HG03442 (cell line): ENCODE results near the gene AHNAK.

ENCODE experiments used
- ATAC-seq: cut with Tn5 transposase; IDR thresholded peaks from one replicate; pipeline ENCODE4 v1.9.1; 2021; ENCODE audit warnings: mild to moderate bottlenecking, moderate library complexity; ENCODE audit not compliant: unreplicated experiment

AHNAK gene

DNA sequence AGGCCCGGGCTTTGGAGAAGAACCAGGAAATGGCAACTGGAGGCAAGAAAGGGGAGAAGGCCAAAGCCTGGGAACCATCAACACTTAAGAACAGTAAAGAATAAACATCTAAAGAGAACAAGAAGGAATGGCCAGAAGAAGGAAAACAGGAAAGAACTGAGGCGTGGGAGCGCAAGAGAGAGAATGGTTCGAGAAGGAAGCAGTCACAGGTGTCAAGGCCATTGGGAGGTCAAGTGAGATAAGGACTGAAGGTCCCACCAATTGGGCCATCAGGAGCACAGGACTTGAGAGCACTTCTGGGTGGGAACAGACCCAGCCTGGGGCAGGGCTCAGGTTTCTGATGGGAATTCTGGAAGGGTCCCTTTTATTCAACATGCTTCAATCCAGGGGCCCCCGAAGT is 128.5 kb downstream of the AHNAK start:
- ATAC-seq = no peak

DNA sequence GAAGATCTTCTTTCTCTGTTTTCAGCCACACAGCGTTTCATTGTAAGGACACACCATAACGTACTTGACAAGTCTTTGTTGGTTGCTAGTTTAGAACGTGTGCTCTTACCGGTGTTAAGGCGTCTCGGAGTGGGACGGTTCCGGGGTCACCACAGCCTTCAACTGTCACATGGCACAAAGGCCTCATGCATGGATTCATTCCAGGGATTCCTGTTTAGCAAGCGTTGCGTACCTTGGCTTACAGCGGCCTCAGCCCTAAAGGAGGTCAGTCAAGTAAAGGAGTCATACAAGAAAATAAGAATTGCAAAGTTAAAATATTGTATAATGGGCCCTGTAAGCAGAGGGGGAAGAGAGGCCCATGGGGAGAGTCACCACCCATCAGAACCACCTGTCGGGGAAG is 130.0 kb downstream of the AHNAK start:
- no peak for ATAC-seq

DNA sequence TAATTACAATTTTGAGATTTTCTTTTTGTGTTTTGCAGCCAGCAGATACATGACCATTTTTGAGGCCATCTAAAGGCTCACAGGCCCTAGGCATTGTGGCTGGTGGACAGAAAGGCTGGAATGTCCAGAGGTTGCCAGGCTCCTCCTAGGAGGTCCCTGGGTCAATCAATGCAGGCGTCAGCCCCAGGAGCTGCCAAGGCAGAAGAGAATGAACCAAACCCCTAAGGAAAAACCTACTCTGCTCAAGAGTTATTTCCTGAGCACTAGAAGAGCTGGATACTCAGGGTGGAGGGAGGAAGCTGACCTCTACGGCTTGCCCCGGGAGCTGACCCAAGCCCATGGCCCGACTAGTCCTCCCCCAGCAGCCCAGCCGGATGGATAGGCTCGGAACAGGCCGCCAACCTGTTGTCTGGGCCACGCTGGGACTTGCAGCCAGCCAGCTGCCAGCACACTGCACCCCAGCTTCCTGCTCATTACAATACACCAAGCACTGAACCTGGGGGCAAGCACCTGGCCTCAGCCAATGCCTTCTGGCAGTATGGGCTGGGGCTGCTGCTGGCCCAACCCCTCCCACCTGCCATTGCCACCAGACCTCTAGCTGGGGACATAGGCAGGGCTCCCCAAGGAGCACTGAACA is 133.4 kb downstream of the AHNAK start:
- no peak for ATAC-seq

DNA sequence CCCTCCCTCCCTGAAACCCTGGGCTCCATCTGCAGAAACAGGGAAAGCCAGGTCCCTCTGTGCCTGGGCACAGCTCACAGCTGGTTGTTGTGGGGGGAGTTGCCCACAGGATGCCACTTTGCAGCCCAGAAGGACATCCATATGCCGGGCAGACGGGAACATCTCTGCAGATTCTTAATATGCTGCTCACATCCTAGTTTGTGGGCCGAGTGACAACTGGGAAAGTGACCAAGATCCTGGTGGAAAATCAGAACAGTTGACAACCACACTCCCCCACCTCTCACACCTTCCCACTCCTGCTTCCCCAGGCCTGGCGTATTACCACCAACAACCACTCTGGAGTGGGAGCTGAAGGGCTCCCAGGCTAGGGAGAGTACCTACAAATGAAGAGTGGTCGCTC is 135.1 kb downstream of the AHNAK start:
- ATAC-seq = no peak

DNA sequence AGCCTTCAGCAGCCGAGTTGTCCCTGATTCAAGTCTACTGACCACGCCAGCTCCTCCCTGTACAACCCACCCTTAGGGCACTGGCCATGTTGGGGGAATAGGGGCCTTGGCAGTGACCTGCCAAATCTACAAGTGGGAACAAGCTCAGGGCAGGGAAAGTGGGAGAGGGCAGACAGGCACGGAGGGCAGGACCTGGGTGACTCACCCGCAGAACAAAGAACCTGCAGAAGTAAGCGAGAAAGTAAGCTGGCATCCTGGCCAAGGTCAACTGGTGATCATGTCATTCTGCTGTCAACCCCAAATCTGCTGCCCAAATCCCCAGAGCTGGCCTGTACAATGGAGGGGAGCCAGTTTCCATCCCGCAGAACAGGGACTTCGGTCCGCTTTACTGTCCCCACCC is 135.6 kb downstream of the AHNAK start:
- no peak for ATAC-seq

DNA sequence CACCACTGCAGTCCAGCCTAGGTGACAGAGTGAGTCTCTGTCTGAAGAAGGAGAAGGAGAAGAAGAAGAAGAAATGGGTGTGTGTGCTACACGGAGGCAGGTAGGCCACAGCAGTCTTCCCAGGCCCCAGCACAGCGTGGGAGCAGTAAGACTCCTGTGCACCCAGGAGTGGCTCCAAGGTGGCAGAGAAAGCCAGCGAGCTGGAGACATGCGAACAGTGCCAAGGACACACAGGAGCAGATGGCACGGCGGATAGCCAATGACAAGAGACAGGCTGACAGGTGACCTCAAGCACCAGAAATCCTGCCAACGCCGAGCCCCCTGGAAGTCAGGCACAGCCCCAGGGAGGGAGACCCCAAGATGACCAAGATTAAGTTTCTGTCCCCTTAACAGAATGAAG is 136.8 kb downstream of the AHNAK start:
- ATAC-seq = no peak

DNA sequence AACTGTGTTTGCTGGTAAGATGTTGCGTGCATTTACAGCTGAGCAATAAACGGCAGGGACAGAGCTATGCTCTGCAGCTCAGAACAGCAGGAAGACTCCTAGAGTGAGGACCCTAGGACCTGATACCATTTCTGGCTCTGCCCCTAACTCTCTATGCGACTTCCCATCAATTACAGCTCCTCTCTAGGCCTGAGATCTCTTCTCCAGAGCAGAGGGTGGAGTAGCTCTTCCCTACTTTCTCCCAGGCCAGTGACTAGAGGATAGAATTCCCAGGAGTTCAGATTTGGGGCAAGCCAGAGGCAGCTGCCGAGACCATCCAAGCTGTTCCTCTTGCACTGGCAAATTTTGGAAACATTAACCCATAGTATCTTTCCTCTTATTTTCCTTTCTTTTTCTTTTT is 140.6 kb downstream of the AHNAK start:
- no peak for ATAC-seq

DNA sequence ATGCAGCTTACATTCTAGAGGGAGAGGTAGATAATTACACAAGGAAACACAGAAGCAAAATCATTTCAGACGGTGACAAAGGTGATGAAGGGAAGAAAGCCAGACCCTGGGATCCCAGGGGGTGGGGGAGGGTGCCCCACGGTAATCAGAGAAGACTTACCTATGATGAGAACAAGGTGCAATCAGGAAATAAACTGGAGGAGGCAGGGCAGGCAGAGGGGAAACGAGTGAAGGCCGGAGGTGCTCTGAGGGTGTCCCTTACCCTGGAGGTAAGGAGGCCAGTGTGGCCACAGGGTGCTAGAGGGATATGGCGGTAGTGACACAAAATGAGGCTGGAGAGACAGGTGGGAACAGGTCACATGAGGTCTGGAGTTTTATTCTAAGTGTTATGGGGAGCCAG is 141.7 kb downstream of the AHNAK start:
- ATAC-seq = no peak

DNA sequence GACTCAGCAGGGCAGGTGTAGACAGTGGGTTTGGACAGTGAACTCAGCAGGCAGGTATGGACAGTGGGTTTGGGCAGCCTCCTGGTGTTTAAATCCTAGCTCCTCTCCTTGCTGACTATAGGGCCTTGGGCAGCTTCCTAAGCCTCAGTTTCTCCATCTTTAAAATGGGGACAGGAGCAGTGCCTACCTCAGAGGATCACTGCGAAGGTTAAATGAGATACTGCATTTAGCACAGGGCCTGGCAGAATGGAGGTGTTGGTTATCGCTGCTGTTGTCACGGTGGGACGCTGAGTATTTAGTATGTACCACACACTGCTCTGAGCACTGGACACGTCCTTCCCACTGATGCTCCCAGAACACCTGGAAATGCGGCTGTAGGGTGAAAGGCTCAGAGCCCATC is 142.2 kb downstream of the AHNAK start:
- no peak for ATAC-seq

DNA sequence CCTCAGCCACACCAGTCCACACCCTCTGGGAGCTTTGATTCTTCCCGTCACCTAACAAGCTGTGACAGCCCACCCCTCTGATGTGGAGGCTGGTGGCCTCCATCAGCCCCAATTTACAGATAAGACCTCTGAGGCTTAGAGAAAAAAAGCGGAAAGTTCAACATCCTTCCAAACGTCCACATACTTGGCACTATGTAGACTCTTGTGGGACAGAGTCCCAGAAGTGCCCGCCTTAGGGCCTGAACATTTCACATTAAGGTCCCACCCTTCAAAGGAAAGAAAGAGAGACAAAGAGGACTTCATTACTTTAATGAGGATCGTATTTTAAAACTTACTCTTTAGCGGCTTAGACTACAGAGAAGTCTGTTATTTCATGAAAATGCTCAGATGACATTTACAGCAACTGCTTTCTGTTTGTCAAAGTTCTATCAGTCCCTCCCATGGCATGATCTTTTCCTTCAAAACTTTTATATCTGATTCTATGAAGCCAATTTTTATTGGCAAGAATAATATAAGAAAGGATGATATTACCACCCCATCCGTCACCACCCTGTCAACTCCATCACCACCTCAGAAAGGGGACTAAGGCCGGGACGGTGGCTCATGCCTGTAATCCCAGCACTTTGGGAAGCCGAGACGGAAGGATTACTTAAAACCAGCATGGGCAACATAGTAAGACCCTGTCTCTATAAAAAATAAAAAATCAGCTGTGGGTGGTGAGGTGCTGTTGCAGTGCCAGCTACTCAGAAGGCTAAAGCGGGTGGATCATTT is 143.5 kb downstream of the AHNAK start:
- ATAC-seq = no peak

DNA sequence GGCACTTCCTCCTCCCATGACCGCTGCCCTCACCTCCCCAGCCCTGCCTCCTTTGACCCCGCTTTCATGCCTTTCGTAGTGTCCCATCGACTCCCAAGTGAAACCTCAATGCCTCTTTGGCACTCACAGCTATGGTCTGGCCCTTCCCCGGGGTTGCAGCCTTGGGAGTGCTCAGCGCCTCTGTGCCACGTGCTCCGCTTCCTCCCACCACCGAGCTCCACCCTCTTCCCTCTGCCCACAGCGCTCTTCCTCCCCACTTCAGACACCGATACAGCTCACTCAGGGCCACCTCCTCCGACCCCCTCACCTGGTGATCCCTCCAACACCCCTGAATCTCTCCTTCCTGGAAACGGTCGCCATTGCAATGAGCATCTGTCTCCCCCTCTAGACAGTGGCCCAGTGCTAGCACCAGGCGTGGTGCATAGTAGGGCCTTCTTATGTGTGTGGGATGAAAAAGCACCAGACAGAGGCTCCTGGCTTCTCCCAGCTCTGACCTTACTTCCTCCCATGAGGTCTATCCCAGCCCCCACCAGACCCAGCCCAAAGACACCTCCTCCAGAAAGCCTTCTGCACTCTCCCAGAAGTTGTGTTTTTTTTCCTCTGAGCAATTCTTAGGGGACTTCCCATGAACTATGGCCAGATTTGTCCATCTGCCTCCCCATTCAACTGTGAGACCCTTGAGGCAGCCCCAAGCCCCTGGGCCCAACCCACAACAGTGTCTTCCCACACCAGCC is 144.2 kb downstream of the AHNAK start:
- ATAC-seq = no peak

DNA sequence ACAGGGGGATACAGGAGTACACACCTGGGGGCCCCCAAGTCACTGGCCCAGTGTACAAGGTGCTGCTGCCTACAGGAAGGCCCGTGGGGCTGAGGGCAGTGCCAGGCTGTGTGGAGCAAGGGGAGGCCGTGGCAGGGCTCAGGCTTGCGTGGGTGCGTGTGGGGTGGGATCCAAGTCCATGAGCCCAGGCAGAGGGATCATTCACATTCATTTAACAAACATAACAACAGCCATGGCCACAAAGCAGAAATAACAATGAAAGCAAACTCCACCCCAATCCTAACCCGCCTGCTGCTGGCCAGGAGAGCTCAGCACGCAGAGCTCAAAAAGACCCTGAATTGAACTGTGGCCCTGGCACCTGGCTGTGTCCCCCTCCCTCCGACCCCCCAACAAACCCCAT is 144.8 kb downstream of the AHNAK start:
- no peak for ATAC-seq

DNA sequence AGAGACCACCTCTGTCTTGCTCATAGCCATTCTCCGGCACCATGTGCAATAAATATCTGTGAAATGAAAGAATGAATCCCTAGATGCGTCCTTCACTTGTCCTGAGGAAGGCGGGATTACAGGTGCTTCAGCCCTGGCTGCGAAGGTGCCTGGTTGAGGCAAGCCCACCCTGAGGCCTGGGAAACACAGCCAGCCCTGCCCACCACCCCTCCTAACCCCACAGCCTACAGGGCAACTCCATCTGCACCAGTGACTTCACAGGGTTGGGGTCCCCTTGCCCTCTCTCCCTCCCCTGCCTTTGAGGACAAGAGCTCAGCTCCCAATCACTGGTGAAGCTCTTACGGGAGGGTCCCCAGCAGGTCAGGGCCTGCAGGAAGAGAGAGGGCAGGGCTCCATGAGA is 145.2 kb downstream of the AHNAK start:
- no peak for ATAC-seq

DNA sequence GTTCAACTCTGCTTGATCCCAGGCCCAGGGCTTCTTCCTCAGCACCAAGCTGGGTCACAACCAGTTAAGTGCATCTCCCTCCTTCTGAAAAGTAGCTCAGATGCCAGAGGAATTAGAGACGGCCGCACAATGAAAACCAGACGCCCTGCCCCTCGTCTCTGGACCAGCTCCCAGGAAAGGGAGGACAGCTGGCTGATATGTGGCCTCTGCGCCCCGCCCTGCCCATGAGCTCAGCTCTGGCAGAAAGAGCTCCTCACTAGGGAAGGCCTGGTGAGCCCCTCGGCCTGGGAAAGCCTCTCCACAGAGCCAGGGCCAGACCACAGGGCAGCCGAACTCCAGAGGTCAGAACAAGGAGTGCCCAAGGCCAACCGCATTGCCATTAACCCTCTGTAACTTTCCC is 145.8 kb downstream of the AHNAK start:
- no peak for ATAC-seq

DNA sequence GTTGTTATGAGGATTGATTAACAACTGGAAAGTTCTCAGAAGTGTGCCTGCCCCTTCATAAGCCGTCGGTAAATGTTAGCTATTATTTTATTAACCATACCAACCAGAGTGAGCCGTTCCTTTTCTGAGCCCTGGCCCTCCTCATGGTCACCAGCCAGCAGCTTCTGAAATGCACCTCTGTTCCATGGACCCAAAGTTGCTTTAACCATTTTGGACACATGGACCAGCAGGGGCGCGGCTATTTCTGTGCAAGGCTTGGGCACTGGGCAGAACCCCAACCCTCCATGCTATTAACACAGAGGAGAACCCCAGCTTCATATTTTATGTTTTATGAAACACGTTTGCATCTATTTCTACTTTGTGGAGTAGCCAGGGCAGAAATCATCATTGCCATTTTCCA is 146.3 kb downstream of the AHNAK start:
- ATAC-seq = no peak

DNA sequence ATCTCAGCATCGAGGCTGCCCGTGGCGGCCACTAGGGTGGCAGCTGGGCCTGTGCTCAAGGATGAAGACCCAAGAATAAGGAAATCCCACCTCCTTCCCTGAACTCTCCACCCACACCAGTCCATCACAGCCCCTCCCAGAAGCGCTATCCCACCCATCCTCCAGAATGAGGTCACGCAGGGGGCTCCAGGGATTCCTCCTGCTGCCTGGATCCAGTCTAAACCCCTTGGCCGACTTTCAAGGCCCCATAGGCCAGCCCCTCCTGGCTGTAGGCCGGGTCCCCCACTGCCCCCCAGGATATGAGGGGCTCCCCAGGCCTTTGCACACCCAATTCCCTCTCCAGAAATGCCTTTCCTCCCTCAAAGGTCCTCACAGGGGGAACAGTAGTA is 146.7 kb downstream of the AHNAK start:
- ATAC-seq = no peak

DNA sequence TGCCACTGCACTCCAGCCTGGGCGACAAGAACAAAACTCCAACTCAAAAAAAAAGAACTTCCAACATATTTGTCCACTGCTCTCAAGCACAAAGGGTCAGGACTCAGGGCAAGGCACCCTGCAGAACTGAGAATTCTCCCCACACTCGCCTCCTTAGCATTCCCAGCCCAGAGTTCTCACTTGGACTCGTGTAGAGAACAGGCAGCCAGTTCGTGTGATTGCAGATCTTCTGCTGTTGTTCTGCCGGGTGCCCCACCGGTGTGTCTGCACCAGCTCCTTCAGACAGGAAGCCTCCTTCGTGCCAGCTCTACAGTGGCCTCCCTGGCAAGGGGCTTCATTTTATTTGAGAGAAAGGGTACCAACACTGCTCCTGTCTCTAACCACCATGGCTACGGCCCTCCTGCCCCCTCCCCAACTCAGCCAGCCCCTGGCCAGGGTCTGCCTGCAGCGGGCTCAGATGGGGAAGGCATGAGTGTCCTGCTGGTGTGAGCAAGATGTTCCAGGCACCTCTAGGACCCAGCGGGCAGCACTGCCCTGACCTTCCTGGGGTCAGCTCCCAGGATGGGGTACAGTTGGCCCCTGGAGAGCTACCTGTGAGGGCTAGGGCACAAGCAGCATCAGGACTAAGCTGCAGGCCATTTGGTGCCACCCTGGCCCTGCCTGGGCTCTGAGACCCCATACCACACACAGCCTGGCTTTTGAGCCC is 147.3 kb downstream of the AHNAK start:
- no peak for ATAC-seq

DNA sequence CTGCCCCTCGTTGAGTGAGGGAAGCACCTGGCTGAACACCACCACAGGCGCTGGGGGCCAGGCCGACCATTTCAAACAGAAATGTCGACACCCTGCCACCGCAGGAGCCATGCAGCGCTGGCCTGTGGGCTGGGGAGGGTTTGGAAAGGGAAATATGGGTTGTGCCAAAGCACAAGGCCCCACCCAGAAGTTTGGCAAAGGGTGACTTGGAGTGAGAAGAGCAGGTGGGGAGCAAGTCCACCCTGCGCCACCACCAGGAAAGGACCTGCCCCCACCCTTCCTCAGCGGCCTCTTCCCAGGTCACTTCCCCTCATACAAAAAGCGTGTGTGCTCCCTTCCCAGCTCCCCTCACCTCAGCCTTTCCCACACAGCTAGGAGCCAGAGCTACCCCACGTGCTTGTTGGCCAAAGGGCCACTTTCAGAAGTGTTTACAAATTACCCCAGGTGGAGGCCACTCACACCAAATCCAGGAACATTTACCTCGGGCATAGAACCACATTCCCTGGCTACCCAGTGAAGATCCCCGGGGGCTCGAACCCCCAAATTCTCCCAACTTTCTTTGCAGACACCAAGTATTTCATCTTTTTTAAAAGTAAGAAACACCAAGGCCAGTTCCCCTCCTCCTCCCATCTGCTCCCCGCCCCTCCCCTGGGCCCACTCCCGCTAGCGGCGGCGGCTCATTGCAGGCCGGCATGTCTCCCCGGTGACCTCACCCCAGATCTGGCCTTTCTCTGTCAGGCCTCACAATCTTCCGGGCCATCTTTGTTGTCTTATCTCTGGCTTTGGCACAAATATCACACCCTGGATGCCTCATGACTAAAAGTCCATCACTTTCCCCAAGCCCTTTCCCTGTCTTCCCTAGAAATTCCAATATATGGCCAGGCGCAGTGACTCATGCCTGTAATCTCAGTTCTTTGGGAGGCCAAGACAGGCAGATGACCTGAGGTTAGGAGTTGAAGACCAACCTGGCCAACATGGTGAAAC is 148.3 kb downstream of the AHNAK start:
- no peak for ATAC-seq

DNA sequence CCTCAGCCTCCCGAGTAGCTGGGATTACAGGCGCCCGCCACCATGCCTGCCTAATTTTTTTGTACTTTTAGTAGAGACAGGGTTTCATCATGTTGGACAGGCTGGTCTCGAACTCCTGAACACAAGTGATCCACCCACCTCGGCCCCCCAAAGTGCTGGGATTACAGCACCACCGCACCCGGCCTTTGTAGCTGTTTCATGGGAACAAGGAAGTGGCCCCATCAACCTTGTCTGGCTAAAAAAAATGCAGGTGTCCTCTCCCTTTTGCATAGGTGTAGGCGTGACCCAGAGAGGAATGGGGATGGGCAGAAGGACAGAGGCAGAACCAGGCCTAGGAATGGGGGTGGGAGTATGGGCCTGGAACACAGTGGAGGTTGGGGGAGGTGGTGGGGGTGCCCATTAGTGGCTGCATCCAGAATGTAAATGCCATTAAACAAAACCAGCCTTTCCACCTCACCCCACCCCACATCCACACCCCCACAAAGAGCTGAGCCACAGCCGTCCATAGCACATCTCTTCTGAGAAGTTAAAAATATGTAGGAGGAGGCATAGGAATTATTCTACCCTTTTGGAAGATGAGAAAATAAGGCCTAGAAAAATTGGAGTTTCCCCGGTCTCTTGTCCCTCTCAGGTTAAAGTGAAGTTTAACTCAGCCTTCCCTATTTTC is 150.6 kb downstream of the AHNAK start:
- no peak for ATAC-seq
